ENCODE results near the gene MCU.

- TF ChIP-seq CTCF (conservative IDR thresholded peaks at IDR 0.05; ENCODE audit: low read length), result no peak
- no peak for TF ChIP-seq EZH2phosphoT487 (IDR thresholded peaks at IDR 0.05; ENCODE audit: borderline replicate concordance, low read depth, low read length)
Observed at GRCh38 chr10:72851509-72851908, 159.6 kb downstream of the MCU start.
